OCI-LY7 (cell line): ENCODE results near the gene OR4D2.

ENCODE experiments used
- EZH2phosphoT487 ChIP-seq: fragments of 200-600 bp; sonication (generic); IDR thresholded peaks from 2 replicates; pipeline ENCODE4 v1.6.1; 2018; ENCODE audit warnings: low read depth, borderline replicate concordance, mild to moderate bottlenecking, mixed run types, antibody characterized with exemption, low read length, moderate library complexity, mixed read lengths
- TF ChIP-seq, protein P1 (sequence below): fragments of 200-600 bp; sonication (generic); conservative IDR thresholded peaks from 2 replicates; pipeline ENCODE4 v1.5.1; 2014; ENCODE audit warnings: mild to moderate bottlenecking, antibody characterized with exemption, low read length, moderate library complexity, mixed read lengths

DNA sequence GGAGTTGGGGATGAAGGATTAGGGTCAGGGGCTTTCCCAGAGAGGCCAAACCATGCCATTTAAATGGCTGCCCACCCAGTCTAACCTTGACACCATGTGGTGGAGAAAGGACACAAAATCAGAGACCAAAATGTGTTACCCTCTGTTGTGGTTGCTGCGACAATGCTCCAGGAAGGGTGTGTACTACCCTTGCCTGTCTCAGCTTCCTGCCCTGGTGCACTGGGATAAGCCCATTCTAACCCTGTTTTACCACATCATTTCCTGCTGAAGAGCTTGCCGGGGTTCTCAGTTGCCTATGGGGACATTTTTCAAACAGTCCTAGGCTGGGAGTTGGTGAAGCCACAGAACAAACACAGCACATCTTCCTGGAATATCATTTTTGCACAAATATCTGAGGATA is 13.7 kb upstream of the OR4D2 start:
- TF ChIP-seq, protein P1, sequence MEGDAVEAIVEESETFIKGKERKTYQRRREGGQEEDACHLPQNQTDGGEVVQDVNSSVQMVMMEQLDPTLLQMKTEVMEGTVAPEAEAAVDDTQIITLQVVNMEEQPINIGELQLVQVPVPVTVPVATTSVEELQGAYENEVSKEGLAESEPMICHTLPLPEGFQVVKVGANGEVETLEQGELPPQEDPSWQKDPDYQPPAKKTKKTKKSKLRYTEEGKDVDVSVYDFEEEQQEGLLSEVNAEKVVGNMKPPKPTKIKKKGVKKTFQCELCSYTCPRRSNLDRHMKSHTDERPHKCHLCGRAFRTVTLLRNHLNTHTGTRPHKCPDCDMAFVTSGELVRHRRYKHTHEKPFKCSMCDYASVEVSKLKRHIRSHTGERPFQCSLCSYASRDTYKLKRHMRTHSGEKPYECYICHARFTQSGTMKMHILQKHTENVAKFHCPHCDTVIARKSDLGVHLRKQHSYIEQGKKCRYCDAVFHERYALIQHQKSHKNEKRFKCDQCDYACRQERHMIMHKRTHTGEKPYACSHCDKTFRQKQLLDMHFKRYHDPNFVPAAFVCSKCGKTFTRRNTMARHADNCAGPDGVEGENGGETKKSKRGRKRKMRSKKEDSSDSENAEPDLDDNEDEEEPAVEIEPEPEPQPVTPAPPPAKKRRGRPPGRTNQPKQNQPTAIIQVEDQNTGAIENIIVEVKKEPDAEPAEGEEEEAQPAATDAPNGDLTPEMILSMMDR = no peak
- no peak for TF ChIP-seq EZH2phosphoT487
